GM12878 (cell line): ENCODE results near the gene FOXP1. TPM values are rescaled to one million over a fixed set of nuclear protein-coding genes. Genes with fewer than 3 reads are reported as not detected.

ENCODE experiments used
- ATAC-seq: fragments of 200-7000 bp; cut with Tn5 transposase; 3 replicates; pipeline ENCODE4 v1.9.1; 2020; ENCODE audit warnings: mild to moderate bottlenecking, moderate library complexity
- BruUV-seq: library from RNA; stranded (reverse); fragments of 400-500 nt; replicated peaks from 2 replicates; lab custom pipeline; 2021; lab: Mats Ljungman, UMichigan
- CTCF ChIA-PET: fragments of 300-600 bp; sonication (Branson Sonifier 250); formaldehyde crosslinking; extraction: SDS; loops from one replicate; lab custom pipeline; 2021; ENCODE audit warnings: inconsistent platforms; lab: Yijun Ruan, JAX
- POLR2A ChIA-PET: fragments of 350-600 bp; formaldehyde crosslinking; extraction: SDS; loops from one replicate; lab custom pipeline; 2021; ENCODE audit warnings: inconsistent platforms; lab: Charles Lee
- RAD21 ChIA-PET: fragments of 300-600 bp; sonication (Branson Sonifier 250); formaldehyde crosslinking; loops from one replicate; lab custom pipeline; 2023; ENCODE audit warnings: antibody characterized with exemption; ENCODE audit not compliant: unreplicated experiment; lab: Charles Lee
- SMC1A ChIA-PET: fragments of 300-600 bp; sonication (Branson Sonifier 250); formaldehyde crosslinking; loops from one replicate; lab custom pipeline; 2023; ENCODE audit not compliant: unreplicated experiment, uncharacterized antibody; lab: Charles Lee
- DNase-seq: peaks from one replicate; pipeline ENCODE4 v3.0.0-alpha.2; 2011; ENCODE audit warnings: low read depth, low spot score
- FAIRE-seq: peaks from 3 replicates; lab custom pipeline; 2011; peaks lifted over from hg19 to GRCh38; lab: Jason Lieb, UNC
- H2AFZ ChIP-seq: 2 replicates; pipeline ENCODE4 v1.6.0; 2011; ENCODE audit warnings: low read depth, low read length, control low read depth; ENCODE audit not compliant: control insufficient read depth
- H3K27ac ChIP-seq: 2 replicates; pipeline ENCODE4 v1.5.1; 2011; ENCODE audit warnings: control low read depth; ENCODE audit not compliant: control insufficient read depth, insufficient read depth
- H3K27me3 ChIP-seq, 2 experiments: replicated peaks in 1 of 2; 2 replicates each; pipeline versions ENCODE4 v1.6.0 to v1.6.1; 2011; ENCODE audit warnings: low read length in 1 of 2; ENCODE audit not compliant: control insufficient read depth in 2 of 2, insufficient read depth in 2 of 2
- H3K36me3 ChIP-seq, 2 experiments: 2 replicates each; pipeline ENCODE4 v1.5.1; 2011; ENCODE audit warnings: low read length in 1 of 2; ENCODE audit not compliant: control insufficient read depth in 2 of 2, insufficient read depth in 2 of 2
- H3K4me1 ChIP-seq: 2 replicates; pipeline ENCODE4 v1.6.1; 2011; ENCODE audit warnings: mild to moderate bottlenecking, low read length, moderate library complexity, mixed read lengths; ENCODE audit not compliant: control insufficient read depth, insufficient read depth
- H3K4me2 ChIP-seq: 2 replicates; pipeline ENCODE4 v1.6.0; 2011; ENCODE audit warnings: control low read depth; ENCODE audit not compliant: control insufficient read depth, insufficient read depth
- H3K4me3 ChIP-seq: fragments of 200-600 bp; sonication (generic); 2 replicates; pipeline ENCODE4 v1.5.1; 2016
- H3K79me2 ChIP-seq: 2 replicates; pipeline ENCODE4 v1.6.0; 2011; ENCODE audit warnings: low read length; ENCODE audit not compliant: control insufficient read depth, insufficient read depth
- H3K9ac ChIP-seq: 2 replicates; pipeline ENCODE4 v1.8.0; 2011; ENCODE audit warnings: low read length, control low read depth, mixed read lengths; ENCODE audit not compliant: control insufficient read depth, insufficient read depth
- H3K9me3 ChIP-seq: replicated peaks from 3 replicates; pipeline ENCODE4 v1.5.1; 2011; ENCODE audit warnings: mild to moderate bottlenecking, low read length; ENCODE audit not compliant: control insufficient read depth, insufficient read depth
- H4K20me1 ChIP-seq: 2 replicates; pipeline ENCODE4 v1.6.0; 2011; ENCODE audit not compliant: control insufficient read depth, insufficient read depth
- BHLHE40 ChIP-seq, 2 experiments: fragments of 450-650 bp in 1 of 2; IDR thresholded peaks; 2 replicates each; pipeline ENCODE4 v1.6.1; 2011 to 2017; ENCODE audit warnings: low read depth in 2 of 2, borderline replicate concordance in 1 of 2, improper control_type of control experiment in 1 of 2, low read length in 1 of 2, mild to moderate bottlenecking in 1 of 2
- CEBPB ChIP-seq, 2 experiments: fragments of 150-350 bp in 1 of 2; IDR thresholded peaks; 2 replicates each; pipeline ENCODE4 v1.6.1; 2012 to 2014; ENCODE audit warnings: low read depth in 2 of 2, low read length in 2 of 2, borderline replicate concordance in 1 of 2, inconsistent platforms in 1 of 2
- CUX1 ChIP-seq: IDR thresholded peaks from 2 replicates; pipeline ENCODE4 v1.6.1; 2012; ENCODE audit warnings: improper control_type of control experiment, low read depth, low read length; ENCODE audit not compliant: insufficient replicate concordance
- FOXK2 ChIP-seq: fragments of 450-650 bp; IDR thresholded peaks from 2 replicates; pipeline ENCODE4 v1.6.1; 2017; ENCODE audit warnings: mild to moderate bottlenecking, moderate library complexity
- JUND ChIP-seq: IDR thresholded peaks from 2 replicates; pipeline ENCODE4 v1.6.1; 2012; ENCODE audit warnings: low read depth, mild to moderate bottlenecking, low read length, improper control_type of control experiment, moderate library complexity
- MEF2A ChIP-seq: IDR thresholded peaks from 2 replicates; pipeline ENCODE4 v1.6.1; 2011; ENCODE audit warnings: low read depth, mild to moderate bottlenecking, low read length, moderate library complexity; ENCODE audit not compliant: insufficient read depth
- MTA3 ChIP-seq: IDR thresholded peaks from 2 replicates; pipeline ENCODE4 v1.6.1; 2012; ENCODE audit warnings: low read length, inconsistent platforms, borderline replicate concordance
- RCOR1 ChIP-seq: conservative IDR thresholded peaks from 2 replicates; pipeline ENCODE4 v1.6.1; 2012; ENCODE audit warnings: low read depth, low read length, improper control_type of control experiment
- SIX5 ChIP-seq: IDR thresholded peaks from 2 replicates; pipeline ENCODE4 v1.6.1; 2011; ENCODE audit warnings: mild to moderate bottlenecking, low read depth, low read length, moderate library complexity; ENCODE audit not compliant: severe bottlenecking
- SMAD1 ChIP-seq: fragments of 450-650 bp; IDR thresholded peaks from 2 replicates; pipeline ENCODE4 v1.6.1; 2018; ENCODE audit warnings: mild to moderate bottlenecking, low read depth; ENCODE audit not compliant: partially characterized antibody
- TAF1 ChIP-seq: IDR thresholded peaks from 2 replicates; pipeline ENCODE4 v1.6.1; 2011; ENCODE audit warnings: mild to moderate bottlenecking, low read depth, low read length, borderline replicate concordance
- WGBS: methylation state at CpG from one replicate; pipeline ENCODE4 v1.1.6; 2016; ENCODE audit warnings: low lambda C conversion rate; ENCODE audit not compliant: insufficient replicate concordance, insufficient coverage; ENCODE audit errors: missing lambda C conversion rate; 5-methylcytosine and 5-hydroxymethylcytosine counted together
- in situ Hi-C: fragments of 300-500 bp; cut with MboI; formaldehyde crosslinking; loops from 9 replicates; pipeline ENCODE4 v1.14.3; 2018; ENCODE audit warnings: mixed read lengths
- intact Hi-C: fragments of 100-400 bp; cut with micrococcal nuclease; formaldehyde crosslinking; loops from one replicate; pipeline ENCODE4 v1.14.2; 2022; ENCODE audit not compliant: unreplicated experiment
- polyA plus RNA-seq, 11 experiments: library from polyadenylated mRNA; depleted of rRNA in 4 of 11; unstranded in 6 of 11; stranded (reverse) in 5 of 11; fragments of >200 nt; fragmentation: Nextera tagmentation in 4 of 11; fragmentation: Illumina TruSeq in 1 of 11; extraction: Ambion mirVana in 4 of 11; extraction: Trizol in 1 of 11; gene quantifications; 1 replicate in 1 of 11; 2 replicates in 10 of 11; pipeline versions ENCODE4 v1.2.1 to v1.2.3, GENCODE V29; 2011 to 2016; ENCODE audit warnings: inconsistent platforms in 2 of 11, missing spikeins in 2 of 11, low read depth in 1 of 11
- total RNA-seq, 4 experiments: library from RNA; depleted of rRNA in 3 of 4; stranded (reverse); fragments of >200 nt in 3 of 4; fragmentation: Illumina TruSeq in 1 of 4; extraction: Trizol in 1 of 4; gene quantifications; 2 replicates each; pipeline versions ENCODE4 v1.2.1 to v1.2.3, GENCODE V29; 2013 to 2021

The FOXP1 gene
- total and polyA plus RNA-seq, 10 of the 15 experiments (the other 5 are each of a cell fraction or from before 2014, with no cell fraction given), result 0.05 to 1.6 (median 0.20) TPM; not detected in 1

DNA sequence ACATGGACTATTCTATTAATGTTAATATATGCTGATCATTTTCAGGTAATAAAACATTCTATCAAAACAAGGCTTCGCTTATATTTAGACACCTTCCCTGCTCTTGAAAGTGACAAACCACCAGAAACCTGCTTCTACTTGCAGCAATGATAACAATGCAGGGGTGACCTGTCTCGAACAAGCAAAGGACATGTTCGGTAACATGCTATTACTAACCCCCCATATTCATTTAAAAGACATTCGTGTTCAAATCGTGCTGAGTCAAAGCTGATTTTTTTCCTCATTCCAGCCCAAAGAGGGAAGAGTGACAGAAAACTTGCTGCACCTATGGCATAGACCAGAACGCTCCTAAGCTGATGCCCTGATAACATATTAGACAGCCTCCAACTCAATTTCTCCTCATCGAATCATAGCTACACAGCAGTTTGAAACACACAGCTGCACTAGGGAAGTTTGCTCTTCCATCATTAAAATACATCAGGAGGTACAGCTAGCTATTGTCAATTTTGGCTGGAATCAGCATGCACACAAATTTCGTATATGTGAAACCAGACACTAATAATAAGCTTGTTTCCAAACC is 341.5 kb downstream of the FOXP1 start (continued):
- TF ChIP-seq BHLHE40 (IDR thresholded peaks at IDR 0.05; ENCODE audit: borderline replicate concordance in 1 of 2, low read depth in 2 of 2, low read length in 1 of 2) (no peak), JUND (no peak), FOXK2 (no peak), SIX5 (no peak)

DNA sequence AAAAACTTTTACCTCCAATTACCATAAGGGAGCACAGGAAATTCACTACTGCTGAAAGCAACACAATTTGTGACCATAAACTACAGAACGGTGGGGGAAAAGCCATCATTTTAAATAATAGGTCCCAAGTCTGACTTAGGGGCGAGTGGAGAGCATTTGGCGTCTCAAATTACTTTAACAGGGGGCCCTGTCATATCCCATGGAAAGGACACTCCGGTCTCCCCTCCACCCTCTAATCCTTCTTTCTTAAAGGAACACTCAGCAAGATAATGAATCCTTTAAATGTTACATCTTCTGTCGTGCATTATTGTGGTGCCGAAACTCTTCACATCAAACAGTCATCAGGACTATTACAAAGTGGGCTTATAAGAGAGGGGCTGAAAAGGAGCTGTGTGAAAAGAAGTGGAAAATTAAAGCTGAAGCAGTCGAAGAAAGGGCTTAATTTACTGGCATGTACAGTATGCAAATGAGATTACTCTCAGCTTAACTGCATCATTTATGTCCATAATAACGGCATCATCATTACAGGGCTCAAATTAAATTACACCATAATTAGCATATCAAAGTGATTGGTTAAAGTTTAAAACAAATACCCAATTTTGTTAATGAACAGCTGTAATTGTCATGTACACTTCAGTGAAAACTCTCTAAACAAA is 342.2 kb downstream of the FOXP1 start:
- POLR2A ChIA-PET, result no interaction called here
- Histone ChIP-seq H4K20me1 (no peaks in the 10 kb centered on the region), H2AFZ (no peak overlapping the region), H3K9ac (no peak overlapping the region)
- DNase-seq, result no peak
- TF ChIP-seq CUX1 (no peak), CEBPB (IDR thresholded peaks at IDR 0.05; ENCODE audit: borderline replicate concordance in 1 of 2, low read depth in 2 of 2, low read length in 2 of 2) (no peak), MTA3 (no peak), TAF1 (no peak), MEF2A (no peak), RCOR1 (no peak), SMAD1 (no peak)
- TF ChIP-seq, all 136 proteins: peak for 0
- intact Hi-C loops, result no loop called here
- ChIA-PET CTCF (interaction anchor here (1.5 kb wide), 1 partner anchor 11 kb away, joined by 6 read pairs; no protein-coding TSS in a partner anchor), SMC1A (interaction anchor here (0.6 to 1.0 kb wide), 2 partner anchors 14 to 149 kb away, joined by 3 to 4 read pairs; no protein-coding TSS in a partner anchor), RAD21 (no interaction called here)
- Histone ChIP-seq H3K4me3 (no peak overlapping the region), H3K4me2 (no peak overlapping the region), H3K36me3 (no peaks in the 10 kb centered on the region), H3K79me2 (no peaks in the 10 kb centered on the region), H3K9me3 (no peaks in the 10 kb centered on the region), H3K27ac (no peak overlapping the region), H3K27me3 (no peaks in the 10 kb centered on the region), H3K4me1 (no peaks in the 10 kb centered on the region)
- in situ Hi-C loops, result no loop called here
- BruUV-seq, result no TSS peak
- WGBS, result 30% methylated on average over 8 of the region's 8 CpGs
- ATAC-seq (no peak), FAIRE-seq (no peak)
